ENCODE results near the gene TAOK3.

DNA sequence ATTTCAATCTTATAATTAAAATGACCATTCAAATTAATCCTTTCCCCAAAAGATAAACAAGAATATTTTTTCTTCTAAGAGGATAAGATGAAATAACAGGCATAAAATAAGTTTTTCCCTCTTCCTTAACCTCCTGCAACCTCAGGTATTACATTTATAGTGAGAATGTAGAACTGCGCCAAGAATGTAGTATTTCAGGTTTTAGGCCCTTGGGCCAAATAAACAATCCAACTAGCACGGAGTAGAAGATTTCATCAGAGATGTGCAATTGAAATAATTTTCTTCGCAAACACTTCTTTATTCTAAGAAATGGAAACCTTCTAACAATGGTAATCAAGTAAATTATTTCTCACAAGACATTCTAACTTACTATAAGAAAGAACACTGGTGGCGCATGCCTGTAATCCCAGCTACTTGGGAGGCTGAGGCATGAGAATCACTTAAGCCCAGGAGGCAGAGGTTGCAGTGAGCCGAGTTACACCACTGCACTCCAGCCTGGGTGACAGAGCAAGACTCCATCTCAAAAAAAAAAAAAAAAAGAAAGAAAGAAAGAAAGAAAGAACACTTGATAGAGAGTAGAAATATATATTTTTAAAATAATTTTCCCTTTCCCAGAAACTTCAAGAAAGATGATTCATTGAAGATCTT, 100.8 kb downstream of the TAOK3 start:
- TF ChIP-seq, protein P1, sequence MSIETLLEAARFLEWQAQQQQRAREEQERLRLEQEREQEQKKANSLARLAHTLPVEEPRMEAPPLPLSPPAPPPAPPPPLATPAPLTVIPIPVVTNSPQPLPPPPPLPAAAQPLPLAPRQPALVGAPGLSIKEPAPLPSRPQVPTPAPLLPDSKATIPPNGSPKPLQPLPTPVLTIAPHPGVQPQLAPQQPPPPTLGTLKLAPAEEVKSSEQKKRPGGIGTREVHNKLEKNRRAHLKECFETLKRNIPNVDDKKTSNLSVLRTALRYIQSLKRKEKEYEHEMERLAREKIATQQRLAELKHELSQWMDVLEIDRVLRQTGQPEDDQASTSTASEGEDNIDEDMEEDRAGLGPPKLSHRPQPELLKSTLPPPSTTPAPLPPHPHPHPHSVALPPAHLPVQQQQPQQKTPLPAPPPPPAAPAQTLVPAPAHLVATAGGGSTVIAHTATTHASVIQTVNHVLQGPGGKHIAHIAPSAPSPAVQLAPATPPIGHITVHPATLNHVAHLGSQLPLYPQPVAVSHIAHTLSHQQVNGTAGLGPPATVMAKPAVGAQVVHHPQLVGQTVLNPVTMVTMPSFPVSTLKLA (conservative IDR thresholded peaks at IDR 0.05): no peak
- no peak for TF ChIP-seq XRCC5 (IDR thresholded peaks at IDR 0.05; ENCODE audit: low read depth, low read length)
- TF ChIP-seq, protein P2, sequence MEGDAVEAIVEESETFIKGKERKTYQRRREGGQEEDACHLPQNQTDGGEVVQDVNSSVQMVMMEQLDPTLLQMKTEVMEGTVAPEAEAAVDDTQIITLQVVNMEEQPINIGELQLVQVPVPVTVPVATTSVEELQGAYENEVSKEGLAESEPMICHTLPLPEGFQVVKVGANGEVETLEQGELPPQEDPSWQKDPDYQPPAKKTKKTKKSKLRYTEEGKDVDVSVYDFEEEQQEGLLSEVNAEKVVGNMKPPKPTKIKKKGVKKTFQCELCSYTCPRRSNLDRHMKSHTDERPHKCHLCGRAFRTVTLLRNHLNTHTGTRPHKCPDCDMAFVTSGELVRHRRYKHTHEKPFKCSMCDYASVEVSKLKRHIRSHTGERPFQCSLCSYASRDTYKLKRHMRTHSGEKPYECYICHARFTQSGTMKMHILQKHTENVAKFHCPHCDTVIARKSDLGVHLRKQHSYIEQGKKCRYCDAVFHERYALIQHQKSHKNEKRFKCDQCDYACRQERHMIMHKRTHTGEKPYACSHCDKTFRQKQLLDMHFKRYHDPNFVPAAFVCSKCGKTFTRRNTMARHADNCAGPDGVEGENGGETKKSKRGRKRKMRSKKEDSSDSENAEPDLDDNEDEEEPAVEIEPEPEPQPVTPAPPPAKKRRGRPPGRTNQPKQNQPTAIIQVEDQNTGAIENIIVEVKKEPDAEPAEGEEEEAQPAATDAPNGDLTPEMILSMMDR (IDR thresholded peaks at IDR 0.05 in 2 of 3, conservative IDR thresholded peaks at IDR 0.05 in 1 of 3; ENCODE audit: insufficient read depth in 2 of 3, low read depth in 1 of 3, low read length in 3 of 3): no peak

All from K562 (cell line).